GM12878 (cell line): ENCODE data around the gene RNASE12. TPM values are rescaled to one million over a fixed set of nuclear protein-coding genes. Genes with fewer than 3 reads are reported as not detected.

Source experiments
- ATAC-seq: fragments of 200-7000 bp; cut with Tn5 transposase; 3 replicates; pipeline ENCODE4 v1.9.1; 2020; ENCODE audit warnings: mild to moderate bottlenecking, moderate library complexity
- BruUV-seq: library from RNA; stranded (reverse); fragments of 400-500 nt; replicated peaks from 2 replicates; lab custom pipeline; 2021; lab: Mats Ljungman, UMichigan
- CTCF ChIA-PET: fragments of 300-600 bp; sonication (Branson Sonifier 250); formaldehyde crosslinking; extraction: SDS; loops from one replicate; lab custom pipeline; 2021; ENCODE audit warnings: inconsistent platforms; lab: Yijun Ruan, JAX
- POLR2A ChIA-PET: fragments of 350-600 bp; formaldehyde crosslinking; extraction: SDS; loops from one replicate; lab custom pipeline; 2021; ENCODE audit warnings: inconsistent platforms; lab: Charles Lee
- RAD21 ChIA-PET: fragments of 300-600 bp; sonication (Branson Sonifier 250); formaldehyde crosslinking; loops from one replicate; lab custom pipeline; 2023; ENCODE audit warnings: antibody characterized with exemption; ENCODE audit not compliant: unreplicated experiment; lab: Charles Lee
- SMC1A ChIA-PET: fragments of 300-600 bp; sonication (Branson Sonifier 250); formaldehyde crosslinking; loops from one replicate; lab custom pipeline; 2023; ENCODE audit not compliant: unreplicated experiment, uncharacterized antibody; lab: Charles Lee
- DNase-seq: peaks from one replicate; pipeline ENCODE4 v3.0.0-alpha.2; 2011; ENCODE audit warnings: low read depth, low spot score
- FAIRE-seq: peaks from 3 replicates; lab custom pipeline; 2011; peaks lifted over from hg19 to GRCh38; lab: Jason Lieb, UNC
- H2AFZ ChIP-seq: 2 replicates; pipeline ENCODE4 v1.6.0; 2011; ENCODE audit warnings: low read depth, low read length, control low read depth; ENCODE audit not compliant: control insufficient read depth
- H3K27ac ChIP-seq: 2 replicates; pipeline ENCODE4 v1.5.1; 2011; ENCODE audit warnings: control low read depth; ENCODE audit not compliant: control insufficient read depth, insufficient read depth
- H3K27me3 ChIP-seq, 2 experiments: replicated peaks in 1 of 2; 2 replicates each; pipeline versions ENCODE4 v1.6.0 to v1.6.1; 2011; ENCODE audit warnings: low read length in 1 of 2; ENCODE audit not compliant: control insufficient read depth in 2 of 2, insufficient read depth in 2 of 2
- H3K36me3 ChIP-seq, 2 experiments: 2 replicates each; pipeline ENCODE4 v1.5.1; 2011; ENCODE audit warnings: low read length in 1 of 2; ENCODE audit not compliant: control insufficient read depth in 2 of 2, insufficient read depth in 2 of 2
- H3K4me1 ChIP-seq: 2 replicates; pipeline ENCODE4 v1.6.1; 2011; ENCODE audit warnings: mild to moderate bottlenecking, low read length, moderate library complexity, mixed read lengths; ENCODE audit not compliant: control insufficient read depth, insufficient read depth
- H3K4me2 ChIP-seq: 2 replicates; pipeline ENCODE4 v1.6.0; 2011; ENCODE audit warnings: control low read depth; ENCODE audit not compliant: control insufficient read depth, insufficient read depth
- H3K4me3 ChIP-seq: fragments of 200-600 bp; sonication (generic); 2 replicates; pipeline ENCODE4 v1.5.1; 2016
- H3K79me2 ChIP-seq: 2 replicates; pipeline ENCODE4 v1.6.0; 2011; ENCODE audit warnings: low read length; ENCODE audit not compliant: control insufficient read depth, insufficient read depth
- H3K9ac ChIP-seq: 2 replicates; pipeline ENCODE4 v1.8.0; 2011; ENCODE audit warnings: low read length, control low read depth, mixed read lengths; ENCODE audit not compliant: control insufficient read depth, insufficient read depth
- H3K9me3 ChIP-seq: replicated peaks from 3 replicates; pipeline ENCODE4 v1.5.1; 2011; ENCODE audit warnings: mild to moderate bottlenecking, low read length; ENCODE audit not compliant: control insufficient read depth, insufficient read depth
- H4K20me1 ChIP-seq: 2 replicates; pipeline ENCODE4 v1.6.0; 2011; ENCODE audit not compliant: control insufficient read depth, insufficient read depth
- BACH1 ChIP-seq: fragments of 450-650 bp; IDR thresholded peaks from 2 replicates; pipeline ENCODE4 v1.6.1; 2017; ENCODE audit warnings: mild to moderate bottlenecking, borderline replicate concordance
- POLR2A ChIP-seq: IDR thresholded peaks from 2 replicates; pipeline ENCODE4 v1.6.1; 2011; ENCODE audit warnings: low read depth, mild to moderate bottlenecking, low read length
- SIN3A ChIP-seq: IDR thresholded peaks from 2 replicates; pipeline ENCODE4 v1.6.1; 2012; ENCODE audit warnings: low read depth, low read length, improper control_type of control experiment
- ZZZ3 ChIP-seq: IDR thresholded peaks from 2 replicates; pipeline ENCODE4 v1.6.1; 2011; ENCODE audit warnings: low read depth; ENCODE audit not compliant: control insufficient read depth, insufficient read length
- WGBS: methylation state at CpG from one replicate; pipeline ENCODE4 v1.1.6; 2016; ENCODE audit warnings: low lambda C conversion rate; ENCODE audit not compliant: insufficient replicate concordance, insufficient coverage; ENCODE audit errors: missing lambda C conversion rate; 5-methylcytosine and 5-hydroxymethylcytosine counted together
- in situ Hi-C: fragments of 300-500 bp; cut with MboI; formaldehyde crosslinking; loops from 9 replicates; pipeline ENCODE4 v1.14.3; 2018; ENCODE audit warnings: mixed read lengths
- intact Hi-C: fragments of 100-400 bp; cut with micrococcal nuclease; formaldehyde crosslinking; loops from one replicate; pipeline ENCODE4 v1.14.2; 2022; ENCODE audit not compliant: unreplicated experiment
- polyA plus RNA-seq, 11 experiments: library from polyadenylated mRNA; depleted of rRNA in 4 of 11; unstranded in 6 of 11; stranded (reverse) in 5 of 11; fragments of >200 nt; fragmentation: Nextera tagmentation in 4 of 11; fragmentation: Illumina TruSeq in 1 of 11; extraction: Ambion mirVana in 4 of 11; extraction: Trizol in 1 of 11; gene quantifications; 1 replicate in 1 of 11; 2 replicates in 10 of 11; pipeline versions ENCODE4 v1.2.1 to v1.2.3, GENCODE V29; 2011 to 2016; ENCODE audit warnings: inconsistent platforms in 2 of 11, missing spikeins in 2 of 11, low read depth in 1 of 11
- total RNA-seq, 4 experiments: library from RNA; depleted of rRNA in 3 of 4; stranded (reverse); fragments of >200 nt in 3 of 4; fragmentation: Illumina TruSeq in 1 of 4; extraction: Trizol in 1 of 4; gene quantifications; 2 replicates each; pipeline versions ENCODE4 v1.2.1 to v1.2.3, GENCODE V29; 2013 to 2021
- TF ChIP-seq, protein P1 (sequence below): IDR thresholded peaks from 2 replicates; pipeline ENCODE4 v1.6.1; 2012; ENCODE audit warnings: low read depth, low read length, improper control_type of control experiment

Gene RNASE12
- total and polyA plus RNA-seq, 10 of the 15 experiments (the other 5 are each of a cell fraction or from before 2014, with no cell fraction given): not detected

DNA sequence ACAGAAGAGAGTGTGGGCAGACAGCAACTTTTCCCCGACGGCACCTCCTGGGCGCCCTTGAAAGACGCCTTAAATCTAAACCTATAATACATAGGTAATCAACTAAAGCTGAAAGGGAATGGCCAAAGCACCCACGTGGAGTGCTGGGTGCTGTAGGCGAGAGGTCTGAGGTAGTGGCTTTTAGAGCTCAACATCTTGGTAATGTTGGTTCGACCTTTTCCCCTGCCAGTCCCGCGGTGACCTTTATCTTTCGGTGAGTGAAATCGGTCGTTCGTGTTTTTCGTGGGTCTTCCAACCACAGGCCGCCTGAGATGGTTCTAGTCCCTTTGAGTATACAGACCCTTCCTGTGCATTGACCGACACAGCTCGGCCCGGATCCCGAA lies 41.3 kb upstream of the RNASE12 start:
- ChIA-PET RAD21 (interaction anchor here (1.0 to 3.1 kb wide), 8 partner anchors 19 to 289 kb away, joined by 3 to 38 read pairs (median 4); partner anchors contain the start of genes PARP2 and RNASE4), POLR2A (interaction anchor here (1.2 to 2.1 kb wide), 4 partner anchors 10 to 51 kb away, joined by 3 to 8 read pairs (median 4); no protein-coding TSS in a partner anchor)
- no peaks in the 10 kb centered on the region for H3K9me3 ChIP-seq
- H3K4me2 ChIP-seq: peak overlapping the region; percentile 99
- peaks cover 7% of the 10 kb centered on the region; the same call in 1 of the 2 replicates for H3K4me1 ChIP-seq
- no TSS peak for BruUV-seq
- no peak for FAIRE-seq
- H4K20me1 ChIP-seq: no peaks in the 10 kb centered on the region
- TF ChIP-seq ZZZ3 (no peak), POLR2A (no peak), SIN3A (no peak; the same call in 1 of the 2 replicates), BACH1 (0 out of 2 replicates have a peak, but pooled peaks have one; percentile 10)
- TF ChIP-seq, protein P1, sequence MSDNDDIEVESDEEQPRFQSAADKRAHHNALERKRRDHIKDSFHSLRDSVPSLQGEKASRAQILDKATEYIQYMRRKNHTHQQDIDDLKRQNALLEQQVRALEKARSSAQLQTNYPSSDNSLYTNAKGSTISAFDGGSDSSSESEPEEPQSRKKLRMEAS: 0 out of 2 replicates have a peak, but pooled peaks have one; percentile 21
- TF ChIP-seq, all 136 proteins: peak for 2
- peak overlapping the region; percentile 88; the same call in 1 of the 2 replicates for H3K4me3 ChIP-seq
- ATAC-seq (peak; percentile 57), DNase-seq (no peak)
- SMC1A ChIA-PET: interaction anchor here (0.9 to 5.2 kb wide), 11 partner anchors 10 to 305 kb away, joined by 3 to 49 read pairs (median 9); partner anchors contain the start of gene RNASE4
- WGBS: under 1% methylated on average over 19 of the region's 19 CpGs
- no peaks in the 10 kb centered on the region for H3K79me2 ChIP-seq
- no peak overlapping the region for H3K27ac ChIP-seq
- CTCF ChIA-PET: interaction anchor here (1.0 to 3.7 kb wide), 8 partner anchors 16 to 58 kb away, joined by 3 to 19 read pairs (median 8); partner anchors contain the start of gene RNASE4
- intact Hi-C loops: loop anchor here (2.0 kb wide), 1 partner anchor 30 kb away; no protein-coding TSS in a partner anchor
- in situ Hi-C loops: loop anchor here (5.0 kb wide), 1 partner anchor 50 kb away; the partner anchor contains the start of gene RNASE4
- H3K36me3 ChIP-seq: no peaks in the 10 kb centered on the region
- H2AFZ ChIP-seq: peak overlapping the region; percentile 25
- H3K27me3 ChIP-seq: peaks cover 0 to 2% of the 10 kb centered on the region in 2 experiments; a peak in 1 of 4 replicates
- H3K9ac ChIP-seq: peak overlapping the region; percentile 51
